Measurements from ENCODE around the gene NUPR1. TPM values are rescaled to one million over a fixed set of nuclear protein-coding genes. Genes with fewer than 3 reads are reported as not detected.

NUPR1 gene
- total RNA-seq, 1 donor from 2014 or later: not detected

- Mint-ChIP-seq H3K36me3 (ENCODE audit: unreplicated experiment) (no peaks in the 10 kb centered on the region), H3K4me1 (ENCODE audit: low read depth, unreplicated experiment) (peaks cover 20% of the 10 kb centered on the region), H3K27me3 (ENCODE audit: unreplicated experiment) (peaks cover 3% of the 10 kb centered on the region), H3K27ac (ENCODE audit: unreplicated experiment) (no peak overlapping the region), H3K4me3 (ENCODE audit: unreplicated experiment) (no peak overlapping the region), H3K9me3 (ENCODE audit: unreplicated experiment) (peaks cover 3% of the 10 kb centered on the region)
- DNase-seq: no peak
- no peak for TF ChIP-seq CTCF (IDR thresholded peaks at IDR 0.05; ENCODE audit: partially characterized antibody, unreplicated experiment)
These were observed 36.8 kb upstream of the NUPR1 start for GRCh38 chr16:28575446-28576109.

- TF ChIP-seq CTCF (IDR thresholded peaks at IDR 0.05; ENCODE audit: partially characterized antibody, unreplicated experiment): no peak
- Mint-ChIP-seq H3K27me3 (ENCODE audit: unreplicated experiment) (peaks cover 3% of the 10 kb centered on the region), H3K9me3 (ENCODE audit: unreplicated experiment) (peaks cover 3% of the 10 kb centered on the region), H3K36me3 (ENCODE audit: unreplicated experiment) (no peaks in the 10 kb centered on the region), H3K4me3 (ENCODE audit: unreplicated experiment) (no peak overlapping the region), H3K27ac (ENCODE audit: unreplicated experiment) (no peak overlapping the region), H3K4me1 (ENCODE audit: low read depth, unreplicated experiment) (peaks cover 20% of the 10 kb centered on the region)
- no peak for DNase-seq
These were observed 36.2 kb upstream of the NUPR1 start for GRCh38 chr16:28574925-28575324.

GRCh38 chr16:28573738-28574718 is 35.3 kb upstream of the NUPR1 start:
- Mint-ChIP-seq H3K9me3 (ENCODE audit: unreplicated experiment) (peaks cover 3% of the 10 kb centered on the region), H3K4me1 (ENCODE audit: low read depth, unreplicated experiment) (peaks cover 20% of the 10 kb centered on the region), H3K36me3 (ENCODE audit: unreplicated experiment) (no peaks in the 10 kb centered on the region), H3K4me3 (ENCODE audit: unreplicated experiment) (no peak overlapping the region), H3K27ac (ENCODE audit: unreplicated experiment) (no peak overlapping the region), H3K27me3 (ENCODE audit: unreplicated experiment) (peaks cover 5% of the 10 kb centered on the region)
- no peak for DNase-seq
- TF ChIP-seq CTCF (IDR thresholded peaks at IDR 0.05; ENCODE audit: partially characterized antibody, unreplicated experiment): no peak

- no peak overlapping the region for H3K4me3 Mint-ChIP-seq (ENCODE audit: unreplicated experiment)
These were observed 34.1 kb upstream of the NUPR1 start for GRCh38 chr16:28572696-28573510.

More at GRCh38 chr16:28572696-28573510, 34.1 kb upstream of the NUPR1 start:
- Mint-ChIP-seq H3K4me1 (ENCODE audit: low read depth, unreplicated experiment) (peaks cover 20% of the 10 kb centered on the region), H3K27me3 (ENCODE audit: unreplicated experiment) (peaks cover 5% of the 10 kb centered on the region), H3K27ac (ENCODE audit: unreplicated experiment) (no peak overlapping the region), H3K9me3 (ENCODE audit: unreplicated experiment) (peaks cover 3% of the 10 kb centered on the region), H3K36me3 (ENCODE audit: unreplicated experiment) (no peaks in the 10 kb centered on the region)
- no peak for DNase-seq
- no peak for TF ChIP-seq CTCF (IDR thresholded peaks at IDR 0.05; ENCODE audit: partially characterized antibody, unreplicated experiment)

Measured in glutamatergic neuron (in vitro differentiated cells).